Measurements from ENCODE around the gene TRIM63. TPM values are rescaled to one million over a fixed set of nuclear protein-coding genes. Genes with fewer than 3 reads are reported as not detected.

TRIM63 gene
- total and polyA plus RNA-seq, 2 of the 8 experiments (the other 6 are each of a cell fraction or from before 2014, with no cell fraction given) = not detected

DNA sequence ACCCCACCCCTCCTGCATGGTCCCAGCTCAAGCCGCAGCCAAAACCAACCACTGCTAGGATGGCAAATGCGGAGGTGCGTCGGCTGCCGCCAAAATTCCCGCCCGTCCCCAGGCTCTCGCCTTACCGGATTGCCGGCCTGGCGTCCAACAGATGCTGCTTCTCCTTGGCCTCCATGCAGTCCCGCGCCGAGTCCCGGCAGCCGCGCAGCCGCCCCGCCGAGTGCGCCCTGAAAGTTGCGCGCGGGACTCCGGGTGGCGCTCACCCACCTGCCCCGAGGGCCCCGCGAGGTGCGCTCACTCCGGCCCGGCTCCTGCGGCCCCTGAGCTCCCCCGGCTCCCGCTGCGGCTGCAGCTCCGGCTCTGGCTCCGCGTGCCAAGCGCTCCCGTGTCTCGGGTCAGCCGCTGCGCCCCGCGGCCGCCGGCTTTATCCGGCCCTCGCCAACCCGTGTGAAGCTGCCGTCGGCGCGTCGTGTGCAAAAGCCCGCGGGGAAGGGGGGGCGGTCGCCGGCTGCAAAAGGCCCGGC, 21.6 kb downstream of the TRIM63 start, which contains the start of gene SLC30A2:
SLC30A2 (minus strand) TSS at position 397 of the 524 bp plus-strand sequence; CDS start at position 175, 222 bp downstream.
- no peak within 1 kb of the TSS for H3K56ac ChIP-seq (replicated peaks; ENCODE audit: insufficient read length, low read depth, low read length)
- peaks cover 0 to 8% (median 5%) of the 10 kb centered on the region in 4 experiments; a peak in 3 of 7 replicates for H3K4me1 ChIP-seq (replicated peaks in 1 of 4; ENCODE audit: control insufficient read depth in 3 of 4, insufficient read depth in 4 of 4, low read length in 3 of 4)
- ChIA-PET CTCF (ENCODE audit: partially characterized antibody) (interaction anchor here (0.6 to 5.6 kb wide), 9 partner anchors 9 to 150 kb away, joined by 3 to 44 read pairs (median 6); partner anchors contain the start of genes C1orf232 and ZNF593), POLR2A (ENCODE audit: partially characterized antibody) (interaction anchor here (1.2 to 3.1 kb wide), 4 partner anchors 9 to 38 kb away, joined by 3 to 11 read pairs (median 6); no protein-coding TSS in a partner anchor)
- H2BK120ac ChIP-seq (replicated peaks; ENCODE audit: low read depth, low read length) = no peak within 1 kb of the TSS
- H3K79me2 ChIP-seq (ENCODE audit: control insufficient read depth in 1 of 2, insufficient read depth in 2 of 2, low read length in 2 of 2) = no peaks in the 10 kb centered on the region
- H3K36me3 ChIP-seq (ENCODE audit: control insufficient read depth in 2 of 4, insufficient read depth in 4 of 4, low read length in 3 of 4) = no peaks in the 10 kb centered on the region; a peak in 1 of 8 replicates
- H3K23me2 ChIP-seq (ENCODE audit: low read depth, low read length) = peaks cover 10% of the 10 kb centered on the region; the same call in 1 of the 2 replicates
- H4K20me1 ChIP-seq (replicated peaks in 1 of 2; ENCODE audit: control insufficient read depth in 1 of 2, insufficient read depth in 2 of 2, low read length in 2 of 2) = peaks cover 2% of the 10 kb centered on the region in 2 experiments
- FAIRE-seq = no peak
- H3K27ac ChIP-seq (ENCODE audit: low read depth, low read length) = no peak within 1 kb of the TSS
- no peak within 1 kb of the TSS for H2BK20ac ChIP-seq (ENCODE audit: low read length)
- no peak within 1 kb of the TSS for H2BK5ac ChIP-seq (ENCODE audit: low read depth, low read length)
- 2% methylated on average over 56 of the region's 62 CpGs; no CpG with 5 or more reads in 1 of the 2 experiments for WGBS, 2 experiments (ENCODE audit: extremely low coverage in 1 of 2, insufficient coverage in 1 of 2, insufficient read length in 1 of 2, insufficient replicate concordance in 2 of 2, low coverage in 1 of 2, low lambda C conversion rate in 2 of 2, missing lambda C conversion rate in 1 of 2)
- H3K9me3 ChIP-seq (ENCODE audit: insufficient read depth in 2 of 2, low read depth in 1 of 2, low read length in 1 of 2) = no peaks in the 10 kb centered on the region
- no peak within 1 kb of the TSS; the same call in 1 of the 2 replicates for H3K18ac ChIP-seq (ENCODE audit: extremely low read depth, low read length)
- H3K9ac ChIP-seq (replicated peaks in 1 of 4; ENCODE audit: extremely low read depth in 1 of 4, low read depth in 3 of 4, low read length in 3 of 4) = peak within 1 kb of the TSS in 2 of 4 experiments; percentile 8; a peak in 2 of 7 replicates
- H3K14ac ChIP-seq (ENCODE audit: insufficient read length) = no peak within 1 kb of the TSS
- H2BK15ac ChIP-seq (ENCODE audit: low read length) = peak within 1 kb of the TSS; percentile 72
- no peak within 1 kb of the TSS; the same call in 1 of the 2 replicates for H2BK12ac ChIP-seq (ENCODE audit: low read depth, low read length)
- no peak within 1 kb of the TSS for H3K4ac ChIP-seq (replicated peaks; ENCODE audit: insufficient read length, low read depth, low read length)
- no peak within 1 kb of the TSS for H4K91ac ChIP-seq (replicated peaks; ENCODE audit: insufficient read length, low read length)
- H3K4me3 ChIP-seq (ENCODE audit: extremely low read depth in 1 of 4, insufficient read depth in 2 of 4, low read depth in 3 of 4, low read length in 4 of 4) = peak within 1 kb of the TSS; percentile 4 to 67 (median 30)
- no peak within 1 kb of the TSS for H2AK5ac ChIP-seq (ENCODE audit: low read depth, low read length)
- H2AFZ ChIP-seq (ENCODE audit: low read length) = peak within 1 kb of the TSS; percentile 36; the same call in 1 of the 2 replicates
- no peak within 1 kb of the TSS for H4K5ac ChIP-seq (ENCODE audit: insufficient read length, low read depth, low read length)
- peak within 1 kb of the TSS; percentile 52 to 72 for H3K4me2 ChIP-seq (ENCODE audit: insufficient read depth in 1 of 2, low read depth in 2 of 2, low read length in 2 of 2)
- H4K8ac ChIP-seq (ENCODE audit: extremely low read depth, insufficient read depth, low read length) = peak within 1 kb of the TSS; percentile 53; the same call in 1 of the 2 replicates
- no peaks in the 10 kb centered on the region for H3K79me1 ChIP-seq (ENCODE audit: low read depth, low read length)
- H3K27me3 ChIP-seq (replicated peaks in 1 of 4; ENCODE audit: control insufficient read depth in 3 of 4, extremely low read depth in 1 of 4, insufficient read depth in 3 of 4, low read length in 3 of 4) = peaks cover 31 to 74% (median 60%) of the 10 kb centered on the region in 4 experiments
- DNase-seq (ENCODE audit: low read depth in 1 of 2, low spot score in 2 of 2) = peak in 1 of 2 experiments; percentile 74
- H3K23ac ChIP-seq (ENCODE audit: insufficient read length) = no peak within 1 kb of the TSS
- TF ChIP-seq, protein P1, sequence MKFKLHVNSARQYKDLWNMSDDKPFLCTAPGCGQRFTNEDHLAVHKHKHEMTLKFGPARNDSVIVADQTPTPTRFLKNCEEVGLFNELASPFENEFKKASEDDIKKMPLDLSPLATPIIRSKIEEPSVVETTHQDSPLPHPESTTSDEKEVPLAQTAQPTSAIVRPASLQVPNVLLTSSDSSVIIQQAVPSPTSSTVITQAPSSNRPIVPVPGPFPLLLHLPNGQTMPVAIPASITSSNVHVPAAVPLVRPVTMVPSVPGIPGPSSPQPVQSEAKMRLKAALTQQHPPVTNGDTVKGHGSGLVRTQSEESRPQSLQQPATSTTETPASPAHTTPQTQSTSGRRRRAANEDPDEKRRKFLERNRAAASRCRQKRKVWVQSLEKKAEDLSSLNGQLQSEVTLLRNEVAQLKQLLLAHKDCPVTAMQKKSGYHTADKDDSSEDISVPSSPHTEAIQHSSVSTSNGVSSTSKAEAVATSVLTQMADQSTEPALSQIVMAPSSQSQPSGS (IDR thresholded peaks at IDR 0.05; ENCODE audit: low read length) = no peak
- peak; percentile 97 for TF ChIP-seq EZH2 (IDR thresholded peaks at IDR 0.05; ENCODE audit: low read depth, low read length, severe bottlenecking)
- TF ChIP-seq KDM1A (IDR thresholded peaks at IDR 0.05; ENCODE audit: borderline replicate concordance, low read length) = 0 out of 2 replicates have a peak, but pooled peaks have one; percentile 13
- TF ChIP-seq SUZ12 (IDR thresholded peaks at IDR 0.05; ENCODE audit: low read length) = peak; percentile 94
- TF ChIP-seq, protein P2, sequence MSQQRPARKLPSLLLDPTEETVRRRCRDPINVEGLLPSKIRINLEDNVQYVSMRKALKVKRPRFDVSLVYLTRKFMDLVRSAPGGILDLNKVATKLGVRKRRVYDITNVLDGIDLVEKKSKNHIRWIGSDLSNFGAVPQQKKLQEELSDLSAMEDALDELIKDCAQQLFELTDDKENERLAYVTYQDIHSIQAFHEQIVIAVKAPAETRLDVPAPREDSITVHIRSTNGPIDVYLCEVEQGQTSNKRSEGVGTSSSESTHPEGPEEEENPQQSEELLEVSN (IDR thresholded peaks at IDR 0.05) = peak; percentile 94
- no peak for TF ChIP-seq SRF (IDR thresholded peaks at IDR 0.05; ENCODE audit: low read depth, low read length)
- TF ChIP-seq RBBP5 (IDR thresholded peaks at IDR 0.05; ENCODE audit: borderline replicate concordance, low read depth, low read length) = 0 out of 2 replicates have a peak, but pooled peaks have one; percentile 49
- no peak for TF ChIP-seq SP1 (IDR thresholded peaks at IDR 0.05; ENCODE audit: low read depth, low read length)
- TF ChIP-seq HDAC2 (IDR thresholded peaks at IDR 0.05; ENCODE audit: borderline replicate concordance in 1 of 2, low read depth in 2 of 2, low read length in 2 of 2) = no peak

Measured in H1 (cell line).